22Rv1 (cell line): ENCODE results near the gene SUMF1.

ENCODE experiments used
- H3K27ac ChIP-seq: fragments of 450-650 bp; 2 replicates; pipeline ENCODE4 v1.5.1; 2017
- CTCF ChIP-seq: fragments of 450-650 bp; IDR thresholded peaks from 2 replicates; pipeline ENCODE4 v1.5.1; 2017; ENCODE audit warnings: mild to moderate bottlenecking
- ZFX ChIP-seq: fragments of 450-650 bp; IDR thresholded peaks from 2 replicates; pipeline ENCODE4 v1.6.1; 2017; ENCODE audit warnings: antibody characterized with exemption, borderline replicate concordance

The SUMF1 gene

GRCh38 chr3:4418156-4418555 lies 48.9 kb downstream of the SUMF1 start:
- TF ChIP-seq CTCF (no peak), ZFX (no peak)
- H3K27ac ChIP-seq = no peak overlapping the region

- H3K27ac ChIP-seq = no peak overlapping the region
- TF ChIP-seq CTCF (no peak), ZFX (no peak)
These were observed 49.6 kb downstream of the SUMF1 start for GRCh38 chr3:4417449-4417848.

GRCh38 chr3:4416961-4417360 lies 50.1 kb downstream of the SUMF1 start:
- TF ChIP-seq CTCF (no peak), ZFX (no peak)
- H3K27ac ChIP-seq = no peak overlapping the region

- no peak overlapping the region for H3K27ac ChIP-seq
- TF ChIP-seq CTCF (no peak), ZFX (no peak)
These were observed 50.6 kb downstream of the SUMF1 start for GRCh38 chr3:4416427-4416945.

- H3K27ac ChIP-seq = no peak overlapping the region
- TF ChIP-seq CTCF = no peak
- TF ChIP-seq ZFX = no peak
These were observed 53.6 kb downstream of the SUMF1 start for GRCh38 chr3:4413467-4413866.

GRCh38 chr3:4411833-4412232 lies 55.2 kb downstream of the SUMF1 start:
- TF ChIP-seq CTCF (no peak), ZFX (no peak)
- H3K27ac ChIP-seq = no peak overlapping the region

- no peak for TF ChIP-seq CTCF
- no peak for TF ChIP-seq ZFX
- H3K27ac ChIP-seq = no peak overlapping the region
These were observed 55.8 kb downstream of the SUMF1 start for GRCh38 chr3:4411236-4411635.
